H1 (cell line): Measurements from ENCODE around the gene ATP11A. TPM values are rescaled to one million over a fixed set of nuclear protein-coding genes. Genes with fewer than 3 reads are reported as not detected.

Source experiments
- polyA plus RNA-seq, 7 experiments: library from polyadenylated mRNA; depleted of rRNA in 3 of 7; stranded (reverse) in 5 of 7; unstranded in 2 of 7; fragments of >200 nt in 5 of 7; fragments of 200-250 nt in 2 of 7; gene quantifications; 1 replicate in 5 of 7; 2 replicates in 1 of 7; 4 replicates in 1 of 7; pipeline versions ENCODE4 v1.2.1 to v1.2.3, GENCODE V29; 2011 to 2013; ENCODE audit warnings: missing spikeins in 2 of 7, mixed read lengths in 2 of 7
- total RNA-seq: library from RNA; stranded (reverse); fragmentation: NEBNext Ultra II Directional; extraction: Animal tissue kit (Norgen Biotek cat#: 25700); gene quantifications from 2 replicates; pipeline ENCODE4 v1.2.1, GENCODE V29; 2021
- TF ChIP-seq, protein P1 (sequence below): fragments of 300-600 bp; sonication (generic); IDR thresholded peaks from 2 replicates; pipeline ENCODE4 v1.7.1; 2012; ENCODE audit warnings: low read length, moderate library complexity, mild to moderate bottlenecking, inconsistent platforms; ENCODE audit not compliant: insufficient replicate concordance

Gene ATP11A
- total and polyA plus RNA-seq, 2 of the 8 experiments (the other 6 are each of a cell fraction or from before 2014, with no cell fraction given) = 28.8 to 72.9 TPM

DNA sequence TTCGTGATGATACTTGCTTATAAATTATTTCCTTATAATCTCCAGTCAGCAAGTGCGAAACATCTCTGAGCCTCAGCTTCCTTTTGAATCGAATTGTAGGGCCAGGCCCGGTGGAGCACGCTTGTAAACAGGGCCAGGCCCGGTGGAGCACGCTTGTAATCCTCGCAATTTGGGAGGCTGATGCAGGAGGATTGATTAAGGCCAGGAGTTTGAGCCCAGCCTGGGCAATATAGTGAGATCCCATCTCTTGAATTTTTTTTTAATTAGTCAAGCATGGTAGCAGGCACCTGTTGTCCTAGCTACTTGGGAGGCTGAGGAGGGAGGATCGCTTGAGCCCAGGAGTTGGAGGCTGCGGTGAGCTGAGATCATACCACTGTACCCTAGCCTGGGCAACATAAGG, 163.0 kb downstream of the ATP11A start (continued):
- TF ChIP-seq, protein P1, sequence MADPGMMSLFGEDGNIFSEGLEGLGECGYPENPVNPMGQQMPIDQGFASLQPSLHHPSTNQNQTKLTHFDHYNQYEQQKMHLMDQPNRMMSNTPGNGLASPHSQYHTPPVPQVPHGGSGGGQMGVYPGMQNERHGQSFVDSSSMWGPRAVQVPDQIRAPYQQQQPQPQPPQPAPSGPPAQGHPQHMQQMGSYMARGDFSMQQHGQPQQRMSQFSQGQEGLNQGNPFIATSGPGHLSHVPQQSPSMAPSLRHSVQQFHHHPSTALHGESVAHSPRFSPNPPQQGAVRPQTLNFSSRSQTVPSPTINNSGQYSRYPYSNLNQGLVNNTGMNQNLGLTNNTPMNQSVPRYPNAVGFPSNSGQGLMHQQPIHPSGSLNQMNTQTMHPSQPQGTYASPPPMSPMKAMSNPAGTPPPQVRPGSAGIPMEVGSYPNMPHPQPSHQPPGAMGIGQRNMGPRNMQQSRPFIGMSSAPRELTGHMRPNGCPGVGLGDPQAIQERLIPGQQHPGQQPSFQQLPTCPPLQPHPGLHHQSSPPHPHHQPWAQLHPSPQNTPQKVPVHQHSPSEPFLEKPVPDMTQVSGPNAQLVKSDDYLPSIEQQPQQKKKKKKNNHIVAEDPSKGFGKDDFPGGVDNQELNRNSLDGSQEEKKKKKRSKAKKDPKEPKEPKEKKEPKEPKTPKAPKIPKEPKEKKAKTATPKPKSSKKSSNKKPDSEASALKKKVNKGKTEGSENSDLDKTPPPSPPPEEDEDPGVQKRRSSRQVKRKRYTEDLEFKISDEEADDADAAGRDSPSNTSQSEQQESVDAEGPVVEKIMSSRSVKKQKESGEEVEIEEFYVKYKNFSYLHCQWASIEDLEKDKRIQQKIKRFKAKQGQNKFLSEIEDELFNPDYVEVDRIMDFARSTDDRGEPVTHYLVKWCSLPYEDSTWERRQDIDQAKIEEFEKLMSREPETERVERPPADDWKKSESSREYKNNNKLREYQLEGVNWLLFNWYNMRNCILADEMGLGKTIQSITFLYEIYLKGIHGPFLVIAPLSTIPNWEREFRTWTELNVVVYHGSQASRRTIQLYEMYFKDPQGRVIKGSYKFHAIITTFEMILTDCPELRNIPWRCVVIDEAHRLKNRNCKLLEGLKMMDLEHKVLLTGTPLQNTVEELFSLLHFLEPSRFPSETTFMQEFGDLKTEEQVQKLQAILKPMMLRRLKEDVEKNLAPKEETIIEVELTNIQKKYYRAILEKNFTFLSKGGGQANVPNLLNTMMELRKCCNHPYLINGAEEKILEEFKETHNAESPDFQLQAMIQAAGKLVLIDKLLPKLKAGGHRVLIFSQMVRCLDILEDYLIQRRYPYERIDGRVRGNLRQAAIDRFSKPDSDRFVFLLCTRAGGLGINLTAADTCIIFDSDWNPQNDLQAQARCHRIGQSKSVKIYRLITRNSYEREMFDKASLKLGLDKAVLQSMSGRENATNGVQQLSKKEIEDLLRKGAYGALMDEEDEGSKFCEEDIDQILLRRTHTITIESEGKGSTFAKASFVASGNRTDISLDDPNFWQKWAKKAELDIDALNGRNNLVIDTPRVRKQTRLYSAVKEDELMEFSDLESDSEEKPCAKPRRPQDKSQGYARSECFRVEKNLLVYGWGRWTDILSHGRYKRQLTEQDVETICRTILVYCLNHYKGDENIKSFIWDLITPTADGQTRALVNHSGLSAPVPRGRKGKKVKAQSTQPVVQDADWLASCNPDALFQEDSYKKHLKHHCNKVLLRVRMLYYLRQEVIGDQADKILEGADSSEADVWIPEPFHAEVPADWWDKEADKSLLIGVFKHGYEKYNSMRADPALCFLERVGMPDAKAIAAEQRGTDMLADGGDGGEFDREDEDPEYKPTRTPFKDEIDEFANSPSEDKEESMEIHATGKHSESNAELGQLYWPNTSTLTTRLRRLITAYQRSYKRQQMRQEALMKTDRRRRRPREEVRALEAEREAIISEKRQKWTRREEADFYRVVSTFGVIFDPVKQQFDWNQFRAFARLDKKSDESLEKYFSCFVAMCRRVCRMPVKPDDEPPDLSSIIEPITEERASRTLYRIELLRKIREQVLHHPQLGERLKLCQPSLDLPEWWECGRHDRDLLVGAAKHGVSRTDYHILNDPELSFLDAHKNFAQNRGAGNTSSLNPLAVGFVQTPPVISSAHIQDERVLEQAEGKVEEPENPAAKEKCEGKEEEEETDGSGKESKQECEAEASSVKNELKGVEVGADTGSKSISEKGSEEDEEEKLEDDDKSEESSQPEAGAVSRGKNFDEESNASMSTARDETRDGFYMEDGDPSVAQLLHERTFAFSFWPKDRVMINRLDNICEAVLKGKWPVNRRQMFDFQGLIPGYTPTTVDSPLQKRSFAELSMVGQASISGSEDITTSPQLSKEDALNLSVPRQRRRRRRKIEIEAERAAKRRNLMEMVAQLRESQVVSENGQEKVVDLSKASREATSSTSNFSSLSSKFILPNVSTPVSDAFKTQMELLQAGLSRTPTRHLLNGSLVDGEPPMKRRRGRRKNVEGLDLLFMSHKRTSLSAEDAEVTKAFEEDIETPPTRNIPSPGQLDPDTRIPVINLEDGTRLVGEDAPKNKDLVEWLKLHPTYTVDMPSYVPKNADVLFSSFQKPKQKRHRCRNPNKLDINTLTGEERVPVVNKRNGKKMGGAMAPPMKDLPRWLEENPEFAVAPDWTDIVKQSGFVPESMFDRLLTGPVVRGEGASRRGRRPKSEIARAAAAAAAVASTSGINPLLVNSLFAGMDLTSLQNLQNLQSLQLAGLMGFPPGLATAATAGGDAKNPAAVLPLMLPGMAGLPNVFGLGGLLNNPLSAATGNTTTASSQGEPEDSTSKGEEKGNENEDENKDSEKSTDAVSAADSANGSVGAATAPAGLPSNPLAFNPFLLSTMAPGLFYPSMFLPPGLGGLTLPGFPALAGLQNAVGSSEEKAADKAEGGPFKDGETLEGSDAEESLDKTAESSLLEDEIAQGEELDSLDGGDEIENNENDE = no peak
